Neural cell (in vitro differentiated cells): ENCODE measurements around the gene CARD9. TPM values are rescaled to one million over a fixed set of nuclear protein-coding genes. Genes with fewer than 3 reads are reported as not detected.

Source experiments
- H2AFZ ChIP-seq: fragments of 200-600, 300-800 bp; sonication (generic), shearing (Covaris generic); 2 replicates; pipeline ENCODE4 v1.6.0; 2014; ENCODE audit warnings: low read depth, mild to moderate bottlenecking, antibody characterized with exemption, low read length, moderate library complexity
- H3F3A ChIP-seq: fragments of 200-600 bp; shearing (Covaris generic); 2 replicates; pipeline ENCODE4 v1.6.1; 2016; ENCODE audit warnings: mild to moderate bottlenecking, moderate library complexity, mixed read lengths, antibody characterized with exemption, low read length; ENCODE audit not compliant: insufficient read depth, poor library complexity, severe bottlenecking
- H3K27ac ChIP-seq: fragments of 200-600, 300-800 bp; sonication (generic), shearing (Covaris generic); 2 replicates; pipeline ENCODE4 v1.5.1; 2014; ENCODE audit warnings: mild to moderate bottlenecking, low read length, moderate library complexity
- H3K27me3 ChIP-seq: fragments of 300-800, 200-600 bp; sonication (generic), shearing (Covaris generic); 2 replicates; pipeline ENCODE4 v1.6.0; 2014; ENCODE audit warnings: mild to moderate bottlenecking, low read depth, low read length, moderate library complexity; ENCODE audit not compliant: insufficient read depth
- H3K36me3 ChIP-seq: fragments of 300-800, 200-600 bp; sonication (generic), shearing (Covaris generic); 2 replicates; pipeline ENCODE4 v1.5.1; 2014; ENCODE audit warnings: mild to moderate bottlenecking, antibody characterized with exemption, low read length, moderate library complexity; ENCODE audit not compliant: insufficient read depth
- H3K4me2 ChIP-seq: fragments of 300-800, 200-600 bp; sonication (generic), shearing (Covaris generic); 2 replicates; pipeline ENCODE4 v1.6.0; 2014; ENCODE audit warnings: mild to moderate bottlenecking, low read length
- H3K4me3 ChIP-seq: fragments of 300-800, 200-600 bp; sonication (generic), shearing (Covaris generic); 2 replicates; pipeline ENCODE4 v1.5.1; 2014; ENCODE audit warnings: mild to moderate bottlenecking, low read length, moderate library complexity
- H3K79me2 ChIP-seq: fragments of 200-600 bp; shearing (Covaris generic); replicated peaks from 2 replicates; pipeline ENCODE4 v1.6.0; 2014; ENCODE audit warnings: mild to moderate bottlenecking, low read length, moderate library complexity; ENCODE audit not compliant: insufficient read depth
- H3K9ac ChIP-seq: fragments of 300-800, 200-600 bp; sonication (generic), shearing (Covaris generic); 2 replicates; pipeline ENCODE4 v1.6.1; 2016; ENCODE audit warnings: mild to moderate bottlenecking, low read length, mixed read lengths
- H3K9me2 ChIP-seq: fragments of 200-600 bp; shearing (Covaris generic); 2 replicates; pipeline ENCODE4 v1.6.1; 2016; ENCODE audit warnings: mild to moderate bottlenecking, low read length, mixed read lengths; ENCODE audit not compliant: insufficient read depth
- H3K9me3 ChIP-seq: fragments of 200-600, 300-800 bp; sonication (generic), shearing (Covaris generic); 2 replicates; pipeline ENCODE4 v1.6.1; 2016; ENCODE audit warnings: mild to moderate bottlenecking, mixed run types, low read length, moderate library complexity, mixed read lengths
- H4K20me1 ChIP-seq: fragments of 200-600 bp; shearing (Covaris generic); 2 replicates; pipeline ENCODE4 v1.6.1; 2016; ENCODE audit warnings: mild to moderate bottlenecking, mixed run types; ENCODE audit not compliant: insufficient read depth
- CTCF ChIP-seq: fragments of 450-650 bp; IDR thresholded peaks from 2 replicates; pipeline ENCODE4 v1.5.1; 2014; ENCODE audit warnings: antibody characterized with exemption, mild to moderate bottlenecking, moderate library complexity; ENCODE audit not compliant: poor library complexity, severe bottlenecking
- EP300 ChIP-seq: fragments of 450-650 bp; conservative IDR thresholded peaks from 2 replicates; pipeline ENCODE4 v1.6.1; 2014; ENCODE audit warnings: antibody characterized with exemption, mild to moderate bottlenecking, moderate library complexity; ENCODE audit not compliant: poor library complexity, severe bottlenecking
- EZH2 ChIP-seq: fragments of 200-600, 300-800 bp; shearing (Covaris generic), sonication (generic); IDR thresholded peaks from 2 replicates; pipeline ENCODE4 v1.6.1; 2014; ENCODE audit warnings: antibody characterized with exemption, low read length, borderline replicate concordance, mild to moderate bottlenecking; ENCODE audit not compliant: insufficient read depth, poor library complexity, severe bottlenecking
- MXI1 ChIP-seq: fragments of 450-650 bp; conservative IDR thresholded peaks from 2 replicates; pipeline ENCODE4 v1.6.1; 2014; ENCODE audit warnings: antibody characterized with exemption, mild to moderate bottlenecking; ENCODE audit not compliant: poor library complexity, severe bottlenecking
- POLR2AphosphoS5 ChIP-seq: IDR thresholded peaks from 2 replicates; pipeline ENCODE4 v1.6.1; 2012
- RAD21 ChIP-seq: fragments of 450-650 bp; conservative IDR thresholded peaks from 2 replicates; pipeline ENCODE4 v1.6.1; 2014; ENCODE audit warnings: antibody characterized with exemption, mild to moderate bottlenecking, moderate library complexity
- REST ChIP-seq: IDR thresholded peaks from 2 replicates; pipeline ENCODE4 v1.6.1; 2012; ENCODE audit warnings: borderline replicate concordance
- SMC3 ChIP-seq: fragments of 450-650 bp; conservative IDR thresholded peaks from 2 replicates; pipeline ENCODE4 v1.6.1; 2014; ENCODE audit warnings: antibody characterized with exemption, mild to moderate bottlenecking, moderate library complexity; ENCODE audit not compliant: poor library complexity
- TAF1 ChIP-seq: IDR thresholded peaks from 2 replicates; pipeline ENCODE4 v1.6.1; 2012; ENCODE audit warnings: low read depth
- polyA plus RNA-seq: library from polyadenylated mRNA; depleted of rRNA; stranded (reverse); fragments of >200 nt; gene quantifications from 2 replicates; pipeline ENCODE4 v1.2.3, GENCODE V29; 2014

Gene CARD9
- polyA plus RNA-seq, 1 donor from 2014 or later, result 0.77 TPM

GRCh38 chr9:136324501-136325300 is 48.8 kb downstream of the CARD9 start:
- Histone ChIP-seq H3K9ac (no peak overlapping the region), H2AFZ (no peak overlapping the region), H3K9me2 (no peaks in the 10 kb centered on the region), H3K9me3 (no peaks in the 10 kb centered on the region), H4K20me1 (no peaks in the 10 kb centered on the region), H3K4me2 (no peak overlapping the region), H3K79me2 (peaks cover 18% of the 10 kb centered on the region), H3K27ac (no peak overlapping the region), H3K4me3 (no peak overlapping the region), H3K36me3 (no peaks in the 10 kb centered on the region), H3F3A (no peaks in the 10 kb centered on the region), H3K27me3 (no peaks in the 10 kb centered on the region)
- no peak for TF ChIP-seq TAF1
- no peak for TF ChIP-seq POLR2AphosphoS5
- TF ChIP-seq SMC3, result no peak

- Histone ChIP-seq H3K4me2 (no peak overlapping the region), H3F3A (no peaks in the 10 kb centered on the region), H3K79me2 (peaks cover 5% of the 10 kb centered on the region), H3K9me2 (no peaks in the 10 kb centered on the region), H2AFZ (no peak overlapping the region), H3K9me3 (no peaks in the 10 kb centered on the region), H3K27ac (no peak overlapping the region), H3K36me3 (no peaks in the 10 kb centered on the region), H4K20me1 (no peaks in the 10 kb centered on the region), H3K9ac (no peak overlapping the region), H3K27me3 (no peaks in the 10 kb centered on the region), H3K4me3 (no peak overlapping the region)
- no peak for TF ChIP-seq MXI1
- TF ChIP-seq TAF1, result no peak
- no peak for TF ChIP-seq SMC3
- TF ChIP-seq POLR2AphosphoS5, result no peak
- TF ChIP-seq CTCF, result no peak
- TF ChIP-seq EZH2, result no peak
Measured at GRCh38 chr9:136323371-136323789, 50.1 kb downstream of the CARD9 start.

GRCh38 chr9:136322756-136323330 is 50.6 kb downstream of the CARD9 start:
- Histone ChIP-seq H3K27me3 (no peaks in the 10 kb centered on the region), H3K9ac (no peak overlapping the region), H2AFZ (no peak overlapping the region), H3K9me2 (no peaks in the 10 kb centered on the region), H3K79me2 (no peaks in the 10 kb centered on the region), H3F3A (no peaks in the 10 kb centered on the region), H3K4me2 (no peak overlapping the region), H3K36me3 (no peaks in the 10 kb centered on the region), H3K9me3 (no peaks in the 10 kb centered on the region), H3K27ac (no peak overlapping the region), H3K4me3 (no peak overlapping the region), H4K20me1 (no peaks in the 10 kb centered on the region)
- TF ChIP-seq EP300 (no peak), REST (no peak), EZH2 (no peak), TAF1 (no peak), MXI1 (no peak), SMC3 (no peak), RAD21 (no peak), CTCF (no peak), POLR2AphosphoS5 (no peak)
